ENCODE data around the gene DECR2.

- TF ChIP-seq POLR2A (IDR thresholded peaks at IDR 0.05) (no peak), CTCF (IDR thresholded peaks at IDR 0.05) (no peak)
Measured at GRCh38 chr16:457732-458400, 56.2 kb downstream of the DECR2 start.

All from thyroid gland (tissue), 4 donors.